Esophagus muscularis mucosa (tissue), 3 donors: ENCODE data around the gene WBP1L.

Experiments
- CTCF ChIP-seq, 3 experiments: fragments of 200-600 bp in 2 of 3; fragments of 450-650 bp in 1 of 3; sonication (generic) in 2 of 3; IDR thresholded peaks; one replicate each; pipeline ENCODE4 v1.5.1; 2017 to 2019; ENCODE audit warnings: antibody characterized with exemption in 3 of 3, mild to moderate bottlenecking in 2 of 3, moderate library complexity in 1 of 3
- POLR2A ChIP-seq: fragments of 450-650 bp; IDR thresholded peaks from one replicate; pipeline ENCODE4 v1.6.1; 2017; ENCODE audit warnings: antibody characterized with exemption, moderate library complexity, mild to moderate bottlenecking, low read depth
- POLR2AphosphoS5 ChIP-seq, 2 donors: sonication (generic); formaldehyde crosslinking; IDR thresholded peaks; one replicate each; pipeline ENCODE4 v1.6.1; 2017; ENCODE audit warnings: antibody characterized with exemption in 2 of 2

- no peak for TF ChIP-seq CTCF (IDR thresholded peaks at IDR 0.05)
- no peak for TF ChIP-seq POLR2AphosphoS5 (IDR thresholded peaks at IDR 0.05)
- TF ChIP-seq POLR2A, result no peak
Measured at GRCh38 chr10:102743078-102743587, 615 bp upstream of the WBP1L start.
